Measurements from ENCODE around the gene ENTPD8. TPM values are rescaled to one million over a fixed set of nuclear protein-coding genes. Genes with fewer than 3 reads are reported as not detected.

ENTPD8 gene
- total and polyA plus RNA-seq, 7 donors, result 0.01 TPM; not detected in 6

GRCh38 chr9:137462986-137463930 is 22.1 kb upstream of the ENTPD8 start:
- peaks cover 8% of the 10 kb centered on the region for H3K4me1 ChIP-seq
- TF ChIP-seq CTCF (IDR thresholded peaks at IDR 0.05), result no peak
- intact Hi-C loops (cut with DNase I), result no loop called here
- no peaks in the 10 kb centered on the region for H3K9me3 ChIP-seq
- peak; percentile 12 to 54 for DNase-seq
- H3K4me3 ChIP-seq, result no peak overlapping the region
- H3K27me3 ChIP-seq (ENCODE audit: insufficient read depth in 3 of 3, low read length in 2 of 3), result no peaks in the 10 kb centered on the region
- 89 to 92% (median 91%) methylated on average over 30 of the region's 30 CpGs for WGBS, 3 donors
- H3K36me3 ChIP-seq (ENCODE audit: insufficient read depth in 1 of 2, low read depth in 1 of 2), result peaks cover 0 to 30% of the 10 kb centered on the region in 2 donors
- H3K27ac ChIP-seq, result no peak overlapping the region
- no peak for ATAC-seq

- Histone ChIP-seq H3K27ac (no peak overlapping the region), H3K4me1 (peaks cover 8% of the 10 kb centered on the region), H3K4me3 (no peak overlapping the region), H3K36me3 (ENCODE audit: insufficient read depth in 1 of 2, low read depth in 1 of 2) (peaks cover 0 to 32% of the 10 kb centered on the region in 2 donors), H3K27me3 (ENCODE audit: insufficient read depth in 3 of 3, low read length in 2 of 3) (no peaks in the 10 kb centered on the region), H3K9me3 (no peaks in the 10 kb centered on the region)
- intact Hi-C loops (cut with DNase I), result no loop called here
- TF ChIP-seq CTCF (IDR thresholded peaks at IDR 0.05), result no peak
- DNase-seq (peak; percentile 16 to 51), ATAC-seq (no peak)
- WGBS, 3 donors, result 92 to 94% (median 94%) methylated on average over 21 to 25 of the region's 25 CpGs
Measured at GRCh38 chr9:137462396-137462985, 21.3 kb upstream of the ENTPD8 start.

- intact Hi-C loops (cut with DNase I), result no loop called here
- no peaks in the 10 kb centered on the region for H3K9me3 ChIP-seq
- ATAC-seq (no peak), DNase-seq (peak; percentile 51 to 79)
- H3K4me3 ChIP-seq, result no peak overlapping the region
- H3K27ac ChIP-seq, result no peak overlapping the region
- 67 to 87% (median 86%) methylated on average over 44 to 52 of the region's 52 CpGs for WGBS, 3 donors
- TF ChIP-seq CTCF (IDR thresholded peaks at IDR 0.05), result no peak
- H3K4me1 ChIP-seq, result peaks cover 8% of the 10 kb centered on the region
- H3K27me3 ChIP-seq (ENCODE audit: insufficient read depth in 3 of 3, low read length in 2 of 3), result no peaks in the 10 kb centered on the region
- H3K36me3 ChIP-seq (ENCODE audit: insufficient read depth in 1 of 2, low read depth in 1 of 2), result peaks cover 0 to 34% of the 10 kb centered on the region in 2 donors
Measured at GRCh38 chr9:137461663-137462395, 20.7 kb upstream of the ENTPD8 start.

- no peak overlapping the region for H3K27ac ChIP-seq
- H3K4me1 ChIP-seq, result peaks cover 8% of the 10 kb centered on the region
- DNase-seq (peak in 1 of 2 donors; percentile 50), ATAC-seq (no peak)
- no peak overlapping the region for H3K4me3 ChIP-seq
- H3K27me3 ChIP-seq (ENCODE audit: insufficient read depth in 3 of 3, low read length in 2 of 3), result no peaks in the 10 kb centered on the region
- intact Hi-C loops (cut with DNase I), result no loop called here
- 89 to 97% (median 92%) methylated on average over 19 to 21 of the region's 21 CpGs for WGBS, 3 donors
- TF ChIP-seq CTCF (IDR thresholded peaks at IDR 0.05), result no peak
- H3K36me3 ChIP-seq (ENCODE audit: insufficient read depth in 1 of 2, low read depth in 1 of 2), result peaks cover 0 to 39% of the 10 kb centered on the region in 2 donors
- H3K9me3 ChIP-seq, result no peaks in the 10 kb centered on the region
Measured at GRCh38 chr9:137461316-137461662, 20.1 kb upstream of the ENTPD8 start.
